ENCODE results near the gene INAVA. TPM values are rescaled to one million over a fixed set of nuclear protein-coding genes. Genes with fewer than 3 reads are reported as not detected.
A peak's percentile ranks its signal among the peaks of the same experiment; 100 is the strongest.

The INAVA gene
- total and polyA plus RNA-seq, 10 of the 15 experiments (the other 5 are each of a cell fraction or from before 2014, with no cell fraction given): 3.6 to 15.4 (median 9.5) TPM

GRCh38 chr1:200880212-200880611, 14.5 kb upstream of the INAVA start (continued):
- TF ChIP-seq, protein P1, sequence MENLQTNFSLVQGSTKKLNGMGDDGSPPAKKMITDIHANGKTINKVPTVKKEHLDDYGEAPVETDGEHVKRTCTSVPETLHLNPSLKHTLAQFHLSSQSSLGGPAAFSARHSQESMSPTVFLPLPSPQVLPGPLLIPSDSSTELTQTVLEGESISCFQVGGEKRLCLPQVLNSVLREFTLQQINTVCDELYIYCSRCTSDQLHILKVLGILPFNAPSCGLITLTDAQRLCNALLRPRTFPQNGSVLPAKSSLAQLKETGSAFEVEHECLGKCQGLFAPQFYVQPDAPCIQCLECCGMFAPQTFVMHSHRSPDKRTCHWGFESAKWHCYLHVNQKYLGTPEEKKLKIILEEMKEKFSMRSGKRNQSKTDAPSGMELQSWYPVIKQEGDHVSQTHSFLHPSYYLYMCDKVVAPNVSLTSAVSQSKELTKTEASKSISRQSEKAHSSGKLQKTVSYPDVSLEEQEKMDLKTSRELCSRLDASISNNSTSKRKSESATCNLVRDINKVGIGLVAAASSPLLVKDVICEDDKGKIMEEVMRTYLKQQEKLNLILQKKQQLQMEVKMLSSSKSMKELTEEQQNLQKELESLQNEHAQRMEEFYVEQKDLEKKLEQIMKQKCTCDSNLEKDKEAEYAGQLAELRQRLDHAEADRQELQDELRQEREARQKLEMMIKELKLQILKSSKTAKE (IDR thresholded peaks at IDR 0.05; ENCODE audit: low read depth, poor library complexity, severe bottlenecking): peak; percentile 100
- TF ChIP-seq EED (IDR thresholded peaks at IDR 0.05; ENCODE audit: low read depth) (peak; percentile 94), SUPT20H (IDR thresholded peaks at IDR 0.05; ENCODE audit: borderline replicate concordance, control insufficient read depth, low read depth, low read length) (no peak), BCL11A (IDR thresholded peaks at IDR 0.05; ENCODE audit: low read depth, low read length) (peak; percentile 99), POU2F2 (IDR thresholded peaks at IDR 0.05; ENCODE audit: borderline replicate concordance, low read depth, low read length) (peak; percentile 85; the same call in 2 of the 3 replicates), ESRRA (IDR thresholded peaks at IDR 0.05; ENCODE audit: low read length) (no peak), E4F1 (IDR thresholded peaks at IDR 0.05; ENCODE audit: borderline replicate concordance, partially characterized antibody) (no peak), PML (IDR thresholded peaks at IDR 0.05; ENCODE audit: low read length) (no peak; the same call in 1 of the 2 replicates), TCF3 (IDR thresholded peaks at IDR 0.05; ENCODE audit: borderline replicate concordance, insufficient read depth, low read depth, low read length) (peak; percentile 94), ZSCAN29 (IDR thresholded peaks at IDR 0.05) (no peak), ZNF217 (IDR thresholded peaks at IDR 0.05) (peak; percentile 60), NFXL1 (IDR thresholded peaks at IDR 0.05; ENCODE audit: borderline replicate concordance) (no peak), BCL3 (IDR thresholded peaks at IDR 0.05; ENCODE audit: borderline replicate concordance, insufficient read depth, low read depth, low read length, poor library complexity, severe bottlenecking) (peak; percentile 27), MYB (IDR thresholded peaks at IDR 0.05; ENCODE audit: borderline replicate concordance, low read depth, low read length) (no peak), RB1 (IDR thresholded peaks at IDR 0.05; ENCODE audit: borderline replicate concordance) (no peak), CHD4 (IDR thresholded peaks at IDR 0.05) (no peak), PAX5 (IDR thresholded peaks at IDR 0.05; ENCODE audit: borderline replicate concordance, low read depth, low read length) (peak; percentile 90), NR2C1 (IDR thresholded peaks at IDR 0.05) (no peak), SRF (IDR thresholded peaks at IDR 0.05; ENCODE audit: low read depth in 2 of 2, low read length in 2 of 2) (no peak), WRNIP1 (IDR thresholded peaks at IDR 0.05; ENCODE audit: borderline replicate concordance, low read depth, low read length) (peak; percentile 85; the same call in 1 of the 2 replicates), POLR2AphosphoS5 (IDR thresholded peaks at IDR 0.05; ENCODE audit: low read length) (no peak)
- TF ChIP-seq, protein P2, sequence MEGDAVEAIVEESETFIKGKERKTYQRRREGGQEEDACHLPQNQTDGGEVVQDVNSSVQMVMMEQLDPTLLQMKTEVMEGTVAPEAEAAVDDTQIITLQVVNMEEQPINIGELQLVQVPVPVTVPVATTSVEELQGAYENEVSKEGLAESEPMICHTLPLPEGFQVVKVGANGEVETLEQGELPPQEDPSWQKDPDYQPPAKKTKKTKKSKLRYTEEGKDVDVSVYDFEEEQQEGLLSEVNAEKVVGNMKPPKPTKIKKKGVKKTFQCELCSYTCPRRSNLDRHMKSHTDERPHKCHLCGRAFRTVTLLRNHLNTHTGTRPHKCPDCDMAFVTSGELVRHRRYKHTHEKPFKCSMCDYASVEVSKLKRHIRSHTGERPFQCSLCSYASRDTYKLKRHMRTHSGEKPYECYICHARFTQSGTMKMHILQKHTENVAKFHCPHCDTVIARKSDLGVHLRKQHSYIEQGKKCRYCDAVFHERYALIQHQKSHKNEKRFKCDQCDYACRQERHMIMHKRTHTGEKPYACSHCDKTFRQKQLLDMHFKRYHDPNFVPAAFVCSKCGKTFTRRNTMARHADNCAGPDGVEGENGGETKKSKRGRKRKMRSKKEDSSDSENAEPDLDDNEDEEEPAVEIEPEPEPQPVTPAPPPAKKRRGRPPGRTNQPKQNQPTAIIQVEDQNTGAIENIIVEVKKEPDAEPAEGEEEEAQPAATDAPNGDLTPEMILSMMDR (IDR thresholded peaks at IDR 0.05 in 2 of 3, conservative IDR thresholded peaks at IDR 0.05 in 1 of 3; ENCODE audit: control insufficient read depth in 2 of 3, extremely low read depth in 1 of 3, insufficient read depth in 1 of 3, low read depth in 3 of 3, low read length in 3 of 3): no peak
- TF ChIP-seq, protein P3, sequence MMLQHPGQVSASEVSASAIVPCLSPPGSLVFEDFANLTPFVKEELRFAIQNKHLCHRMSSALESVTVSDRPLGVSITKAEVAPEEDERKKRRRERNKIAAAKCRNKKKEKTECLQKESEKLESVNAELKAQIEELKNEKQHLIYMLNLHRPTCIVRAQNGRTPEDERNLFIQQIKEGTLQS (IDR thresholded peaks at IDR 0.05; ENCODE audit: borderline replicate concordance, extremely low read depth, low read depth, low read length): no peak

All from GM12878 (cell line).